HG02981 (cell line): ENCODE results near the gene CCDC86.

Source experiments
- ATAC-seq: cut with Tn5 transposase; IDR thresholded peaks from one replicate; pipeline ENCODE4 v1.9.1; 2021; ENCODE audit warnings: mild to moderate bottlenecking, moderate library complexity; ENCODE audit not compliant: unreplicated experiment

The CCDC86 gene

GRCh38 chr11:60890696-60891095, 48.8 kb downstream of the CCDC86 start:
- no peak for ATAC-seq

GRCh38 chr11:60891103-60891741, 49.3 kb downstream of the CCDC86 start:
- ATAC-seq, result no peak

- no peak for ATAC-seq
These were observed 53.8 kb downstream of the CCDC86 start for GRCh38 chr11:60895687-60896086.

- ATAC-seq, result no peak
These were observed 55.6 kb downstream of the CCDC86 start for GRCh38 chr11:60897496-60897895.

- no peak for ATAC-seq
These were observed 57.4 kb downstream of the CCDC86 start for GRCh38 chr11:60899046-60899936.

- no peak for ATAC-seq
These were observed 58.1 kb downstream of the CCDC86 start for GRCh38 chr11:60899977-60900376.
